Measurements from ENCODE around the gene DUSP2.

DNA sequence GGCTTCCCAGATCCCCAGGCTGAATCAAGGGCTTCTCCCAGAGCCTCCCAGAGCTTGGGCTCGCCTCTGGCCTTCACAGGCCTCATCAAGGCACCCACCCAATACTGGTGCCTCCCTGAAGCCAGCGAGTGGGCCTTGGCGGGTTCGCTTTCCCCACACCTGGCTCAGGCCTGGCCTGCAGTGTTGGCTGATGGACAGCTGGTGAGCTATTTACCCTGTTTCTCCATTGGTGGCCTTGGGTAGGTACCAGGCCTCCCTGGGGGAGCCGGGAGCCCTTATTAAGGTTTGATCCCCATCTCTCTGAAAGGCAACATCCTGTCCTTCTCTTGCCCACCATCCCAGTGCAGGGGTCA lies 18.2 kb upstream of the DUSP2 start:
- TF ChIP-seq POLR2A (IDR thresholded peaks at IDR 0.05): no peak
- TF ChIP-seq, protein P1, sequence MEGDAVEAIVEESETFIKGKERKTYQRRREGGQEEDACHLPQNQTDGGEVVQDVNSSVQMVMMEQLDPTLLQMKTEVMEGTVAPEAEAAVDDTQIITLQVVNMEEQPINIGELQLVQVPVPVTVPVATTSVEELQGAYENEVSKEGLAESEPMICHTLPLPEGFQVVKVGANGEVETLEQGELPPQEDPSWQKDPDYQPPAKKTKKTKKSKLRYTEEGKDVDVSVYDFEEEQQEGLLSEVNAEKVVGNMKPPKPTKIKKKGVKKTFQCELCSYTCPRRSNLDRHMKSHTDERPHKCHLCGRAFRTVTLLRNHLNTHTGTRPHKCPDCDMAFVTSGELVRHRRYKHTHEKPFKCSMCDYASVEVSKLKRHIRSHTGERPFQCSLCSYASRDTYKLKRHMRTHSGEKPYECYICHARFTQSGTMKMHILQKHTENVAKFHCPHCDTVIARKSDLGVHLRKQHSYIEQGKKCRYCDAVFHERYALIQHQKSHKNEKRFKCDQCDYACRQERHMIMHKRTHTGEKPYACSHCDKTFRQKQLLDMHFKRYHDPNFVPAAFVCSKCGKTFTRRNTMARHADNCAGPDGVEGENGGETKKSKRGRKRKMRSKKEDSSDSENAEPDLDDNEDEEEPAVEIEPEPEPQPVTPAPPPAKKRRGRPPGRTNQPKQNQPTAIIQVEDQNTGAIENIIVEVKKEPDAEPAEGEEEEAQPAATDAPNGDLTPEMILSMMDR (IDR thresholded peaks at IDR 0.05): no peak
- TF ChIP-seq EP300 (IDR thresholded peaks at IDR 0.05): no peak
